ENCODE data around the gene CAMK1D.

DNA sequence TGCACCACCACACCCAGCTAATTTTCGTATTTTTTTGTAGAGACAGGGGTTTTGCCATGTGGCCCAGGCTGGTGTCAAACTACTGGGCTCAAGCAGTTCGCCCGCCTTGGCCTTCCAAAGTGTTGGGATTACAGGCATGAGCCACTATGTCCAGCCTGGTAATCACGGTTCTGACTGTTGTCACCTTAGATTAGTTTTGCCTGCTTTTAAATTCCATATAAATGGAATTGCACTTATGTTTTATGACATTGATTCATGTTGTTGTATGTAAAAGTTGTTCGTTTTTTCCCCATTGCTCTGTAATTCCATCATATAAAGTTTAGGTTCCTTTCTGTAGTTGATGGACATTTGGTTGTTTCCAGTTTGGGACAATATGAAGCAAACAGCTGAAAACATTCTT, 106.0 kb downstream of the CAMK1D start:
- TF ChIP-seq, protein P1, sequence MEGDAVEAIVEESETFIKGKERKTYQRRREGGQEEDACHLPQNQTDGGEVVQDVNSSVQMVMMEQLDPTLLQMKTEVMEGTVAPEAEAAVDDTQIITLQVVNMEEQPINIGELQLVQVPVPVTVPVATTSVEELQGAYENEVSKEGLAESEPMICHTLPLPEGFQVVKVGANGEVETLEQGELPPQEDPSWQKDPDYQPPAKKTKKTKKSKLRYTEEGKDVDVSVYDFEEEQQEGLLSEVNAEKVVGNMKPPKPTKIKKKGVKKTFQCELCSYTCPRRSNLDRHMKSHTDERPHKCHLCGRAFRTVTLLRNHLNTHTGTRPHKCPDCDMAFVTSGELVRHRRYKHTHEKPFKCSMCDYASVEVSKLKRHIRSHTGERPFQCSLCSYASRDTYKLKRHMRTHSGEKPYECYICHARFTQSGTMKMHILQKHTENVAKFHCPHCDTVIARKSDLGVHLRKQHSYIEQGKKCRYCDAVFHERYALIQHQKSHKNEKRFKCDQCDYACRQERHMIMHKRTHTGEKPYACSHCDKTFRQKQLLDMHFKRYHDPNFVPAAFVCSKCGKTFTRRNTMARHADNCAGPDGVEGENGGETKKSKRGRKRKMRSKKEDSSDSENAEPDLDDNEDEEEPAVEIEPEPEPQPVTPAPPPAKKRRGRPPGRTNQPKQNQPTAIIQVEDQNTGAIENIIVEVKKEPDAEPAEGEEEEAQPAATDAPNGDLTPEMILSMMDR (IDR thresholded peaks at IDR 0.05) = no peak
- no peak for TF ChIP-seq POLR2A (IDR thresholded peaks at IDR 0.05)

All from testis (tissue), 2 donors.